Measurements from ENCODE around the gene CORO2A. TPM values are rescaled to one million over a fixed set of nuclear protein-coding genes. Genes with fewer than 3 reads are reported as not detected.
A peak's percentile ranks its signal among the peaks of the same experiment; 100 is the strongest.

Gene CORO2A
- total RNA-seq, 5 donors from 2014 or later (not counting 1 experiment from before 2014, with no cell fraction given) = 9.1 to 12.4 (median 10.8) TPM

DNA sequence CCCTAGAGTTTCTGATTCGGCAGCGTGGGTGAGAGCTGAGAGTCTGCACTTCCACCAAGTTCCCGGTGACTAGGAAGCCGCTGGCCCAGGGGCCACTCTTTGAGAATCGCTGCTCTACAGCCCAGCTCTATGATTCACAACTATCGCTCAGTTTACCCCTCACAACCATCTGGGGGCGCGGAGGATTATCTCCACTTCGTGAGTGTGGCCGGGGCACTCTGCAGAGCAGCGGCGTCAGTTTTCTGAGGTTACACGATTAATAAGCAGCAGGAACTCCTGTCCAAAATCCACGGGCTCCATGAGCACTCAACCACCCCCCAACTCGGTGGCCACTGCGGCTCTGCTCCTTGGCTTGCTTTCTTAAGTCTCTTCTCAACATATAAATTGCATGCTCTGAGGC lies 19.3 kb downstream of the CORO2A start:
- CTCF ChIA-PET = interaction anchor here in 1 of 2 donors (0.9 kb wide), 1 partner anchor 33 kb away, joined by 3 read pairs; no protein-coding TSS in a partner anchor
- H3K27ac Mint-ChIP-seq = peak overlapping the region in 1 of 2 donors; percentile 56

DNA sequence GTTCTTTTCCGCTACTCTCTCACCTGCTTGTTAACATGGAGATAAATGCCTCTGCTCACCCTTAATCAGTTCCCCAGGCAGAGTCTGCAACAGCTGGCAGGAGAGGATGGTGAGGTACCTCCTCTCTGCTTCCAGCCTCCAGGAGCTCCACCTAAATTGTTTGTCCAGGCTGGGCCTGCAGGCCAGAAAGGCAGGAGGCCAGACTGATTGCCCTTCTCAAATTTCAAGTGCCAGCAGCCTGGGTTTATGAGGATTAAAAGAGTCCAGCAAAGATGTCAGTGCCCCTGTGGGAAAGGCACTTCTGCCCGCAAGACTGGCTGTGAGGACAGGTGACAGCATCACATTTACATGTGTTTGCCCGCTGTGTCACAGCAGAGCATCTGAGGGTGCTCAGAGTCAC lies 19.8 kb downstream of the CORO2A start:
- no peak overlapping the region for H3K4me3 ChIP-seq (ENCODE audit: control insufficient read depth in 1 of 2, extremely low read depth in 1 of 2, low read length in 1 of 2)
- ATAC-seq (replicated peaks in 1 of 4) = no peak
- POLR2A ChIA-PET = no interaction called here
- peaks cover 43 to 60% (median 59%) of the 10 kb centered on the region in 3 donors for H3K4me1 Mint-ChIP-seq
- no peak overlapping the region for H3K27ac ChIP-seq (ENCODE audit: low read length)
- peak overlapping the region in 1 of 2 donors; percentile 34 for H3K27ac Mint-ChIP-seq
- 96% methylated on average over 2 of the region's 3 CpGs for WGBS (ENCODE audit: insufficient coverage)
- no peak for DNase-seq
- H3K4me1 ChIP-seq (ENCODE audit: control insufficient read depth in 1 of 2, extremely low read depth in 1 of 2, insufficient read depth in 2 of 2, low read length in 2 of 2) = peaks cover 0 to 28% of the 10 kb centered on the region in 2 experiments
- H3K9me3 Mint-ChIP-seq = no peaks in the 10 kb centered on the region
- no peaks in the 10 kb centered on the region for H3K27me3 Mint-ChIP-seq
- no peaks in the 10 kb centered on the region for H3K27me3 ChIP-seq (replicated peaks in 1 of 2; ENCODE audit: control insufficient read depth in 2 of 2, extremely low read depth in 1 of 2, insufficient read depth in 2 of 2, low read length in 1 of 2)
- peaks cover 0 to 6% of the 10 kb centered on the region in 2 donors for H3K36me3 ChIP-seq (ENCODE audit: control insufficient read depth in 2 of 2, extremely low read depth in 1 of 2, insufficient read depth in 1 of 2, low read length in 1 of 2)
- no peaks in the 10 kb centered on the region for H3K9me3 ChIP-seq
- H3K36me3 Mint-ChIP-seq = peaks cover 4% of the 10 kb centered on the region
- CTCF ChIA-PET = no interaction called here
- no peak overlapping the region for H3K4me3 Mint-ChIP-seq

More for the DNA sequence above, 19.3 kb downstream of the CORO2A start:
- Mint-ChIP-seq H3K36me3 (peaks cover 4% of the 10 kb centered on the region), H3K27me3 (no peaks in the 10 kb centered on the region), H3K4me1 (peaks cover 42 to 58% (median 57%) of the 10 kb centered on the region in 3 donors), H3K4me3 (no peak overlapping the region), H3K9me3 (no peaks in the 10 kb centered on the region)
- Histone ChIP-seq H3K9me3 (no peaks in the 10 kb centered on the region), H3K4me1 (ENCODE audit: control insufficient read depth in 1 of 2, extremely low read depth in 1 of 2, insufficient read depth in 2 of 2, low read length in 2 of 2) (peaks cover 0 to 28% of the 10 kb centered on the region in 2 experiments), H3K27ac (ENCODE audit: low read length) (no peak overlapping the region), H3K4me3 (ENCODE audit: control insufficient read depth in 1 of 2, extremely low read depth in 1 of 2, low read length in 1 of 2) (no peak overlapping the region), H3K36me3 (ENCODE audit: control insufficient read depth in 2 of 2, extremely low read depth in 1 of 2, insufficient read depth in 1 of 2, low read length in 1 of 2) (peaks cover 0 to 6% of the 10 kb centered on the region in 2 donors), H3K27me3 (replicated peaks in 1 of 2; ENCODE audit: control insufficient read depth in 2 of 2, extremely low read depth in 1 of 2, insufficient read depth in 2 of 2, low read length in 1 of 2) (no peaks in the 10 kb centered on the region)
- POLR2A ChIA-PET = no interaction called here
- DNase-seq (no peak), ATAC-seq (replicated peaks in 1 of 4) (no peak)
- WGBS (ENCODE audit: insufficient coverage) = 93% methylated on average over 13 of the region's 16 CpGs

DNA sequence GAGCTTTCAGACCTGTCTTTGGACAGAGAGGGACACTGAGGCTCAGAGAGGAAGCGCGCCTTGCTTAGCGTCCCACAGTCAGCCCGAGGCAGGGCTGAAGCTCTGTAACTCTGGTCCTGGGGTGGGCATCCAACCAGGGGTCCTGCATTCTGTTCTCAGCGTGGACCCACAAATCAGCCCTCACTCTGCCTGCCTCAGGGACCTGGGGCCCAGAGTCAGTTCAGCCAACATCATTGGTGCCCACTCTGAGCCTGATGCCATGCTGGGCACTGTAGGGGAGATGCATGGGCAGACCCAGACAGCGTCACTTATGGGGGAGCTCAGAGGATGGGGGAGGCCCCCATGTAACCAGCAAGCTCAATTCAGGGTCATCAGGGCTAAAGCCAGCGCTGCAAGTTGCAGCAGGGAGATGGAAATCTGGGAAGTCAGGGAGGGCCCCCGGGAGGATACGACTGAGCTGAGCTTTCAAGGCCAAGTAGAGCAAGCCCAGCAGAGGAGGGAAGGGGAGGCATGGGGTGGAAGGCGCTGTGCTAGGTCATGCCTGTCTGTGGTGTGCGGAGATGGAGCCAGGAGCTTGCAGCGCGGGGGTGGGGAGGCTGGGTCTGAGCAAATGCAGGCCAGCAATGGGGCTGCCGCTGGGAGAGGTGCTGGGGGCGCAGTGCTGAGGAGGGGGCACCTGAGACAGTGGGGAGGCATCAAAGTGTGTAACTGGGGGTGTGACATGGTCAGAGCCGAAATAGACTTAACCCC lies 21.1 kb downstream of the CORO2A start:
- DNase-seq = no peak
- peak overlapping the region; percentile 41 to 63 for H3K27ac Mint-ChIP-seq
- H3K4me1 Mint-ChIP-seq = peaks cover 42 to 62% (median 55%) of the 10 kb centered on the region in 3 donors

DNA sequence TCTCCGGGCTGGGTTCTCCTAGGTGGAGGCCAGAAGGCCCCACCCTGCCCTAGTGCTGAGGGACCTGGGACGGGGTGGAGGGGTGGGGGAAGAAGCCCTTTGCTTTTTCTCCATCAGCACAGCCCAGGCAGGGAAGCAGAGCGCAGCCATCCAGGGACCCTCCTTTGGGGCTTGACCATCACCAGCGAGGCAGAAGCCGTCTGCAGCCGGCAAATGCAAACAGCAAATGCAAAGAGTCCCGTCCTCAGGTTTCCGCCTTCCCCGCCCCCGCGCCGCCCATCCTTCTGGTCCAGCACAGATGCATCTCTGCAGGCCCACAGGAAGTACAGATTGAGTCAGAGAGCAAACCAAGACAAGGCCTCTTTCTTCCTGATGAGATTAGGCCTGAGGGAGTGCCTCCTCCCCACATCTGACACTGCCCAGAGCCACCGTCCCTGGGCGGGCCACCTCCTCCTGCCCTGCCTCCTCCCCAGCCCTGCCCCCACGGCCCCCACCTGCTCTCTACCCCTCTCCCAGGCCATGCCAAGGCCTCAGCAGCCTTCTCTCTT lies 23.4 kb downstream of the CORO2A start:
- H3K4me3 Mint-ChIP-seq = peak overlapping the region in 2 of 3 donors; percentile 39 to 49
- peaks cover 43 to 73% (median 68%) of the 10 kb centered on the region in 3 donors for H3K4me1 Mint-ChIP-seq

More for the DNA sequence above, 21.1 kb downstream of the CORO2A start:
- no peaks in the 10 kb centered on the region for H3K27me3 Mint-ChIP-seq
- H3K27me3 ChIP-seq (replicated peaks in 1 of 2; ENCODE audit: control insufficient read depth in 2 of 2, extremely low read depth in 1 of 2, insufficient read depth in 2 of 2, low read length in 1 of 2) = no peaks in the 10 kb centered on the region
- no peaks in the 10 kb centered on the region for H3K36me3 ChIP-seq (ENCODE audit: control insufficient read depth in 2 of 2, extremely low read depth in 1 of 2, insufficient read depth in 1 of 2, low read length in 1 of 2)
- H3K27ac ChIP-seq (ENCODE audit: low read length) = no peak overlapping the region
- H3K36me3 Mint-ChIP-seq = peaks cover 4% of the 10 kb centered on the region
- no peak for ATAC-seq (replicated peaks in 1 of 4)
- H3K9me3 ChIP-seq = no peaks in the 10 kb centered on the region
- ChIA-PET CTCF (no interaction called here), POLR2A (no interaction called here)
- WGBS (ENCODE audit: insufficient coverage) = 97% methylated on average over 16 of the region's 16 CpGs
- H3K9me3 Mint-ChIP-seq = no peaks in the 10 kb centered on the region
- no peak overlapping the region for H3K4me3 ChIP-seq (ENCODE audit: control insufficient read depth in 1 of 2, extremely low read depth in 1 of 2, low read length in 1 of 2)
- peaks cover 0 to 27% of the 10 kb centered on the region in 2 experiments for H3K4me1 ChIP-seq (ENCODE audit: control insufficient read depth in 1 of 2, extremely low read depth in 1 of 2, insufficient read depth in 2 of 2, low read length in 2 of 2)
- H3K4me3 Mint-ChIP-seq = no peak overlapping the region

DNA sequence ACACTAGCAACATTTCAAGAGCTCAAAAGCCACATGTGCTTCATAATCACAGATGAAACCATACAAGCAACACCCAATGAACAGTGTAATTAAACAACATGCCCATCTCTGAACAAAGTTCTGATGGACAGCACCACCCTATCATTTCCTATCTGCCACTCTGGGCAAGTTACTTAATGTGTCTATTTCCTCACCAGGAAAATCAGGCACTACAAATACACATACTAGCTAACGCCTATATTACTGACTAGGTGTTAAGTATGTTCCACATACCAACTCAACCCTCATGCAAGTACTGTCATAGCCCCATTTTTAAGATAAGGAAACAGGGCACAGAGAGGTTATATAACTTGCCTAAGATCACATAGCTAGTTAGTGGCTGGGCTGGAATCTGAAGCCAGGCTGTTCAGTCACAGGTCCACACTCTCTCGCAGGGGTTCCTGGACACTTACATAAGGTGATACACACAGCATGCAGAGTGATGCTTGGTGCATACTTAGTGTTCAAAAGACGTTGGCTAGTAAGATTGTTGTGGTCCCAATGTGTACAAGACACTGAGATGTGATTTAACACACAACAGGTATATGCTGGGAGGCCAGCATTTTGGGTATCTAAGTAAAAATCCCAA lies 24.2 kb downstream of the CORO2A start:
- Histone ChIP-seq H3K4me3 (ENCODE audit: control insufficient read depth in 1 of 2, extremely low read depth in 1 of 2, low read length in 1 of 2) (no peak overlapping the region), H3K4me1 (ENCODE audit: control insufficient read depth in 1 of 2, extremely low read depth in 1 of 2, insufficient read depth in 2 of 2, low read length in 2 of 2) (peaks cover 0 to 44% of the 10 kb centered on the region in 2 experiments), H3K9me3 (no peaks in the 10 kb centered on the region), H3K36me3 (ENCODE audit: control insufficient read depth in 2 of 2, extremely low read depth in 1 of 2, insufficient read depth in 1 of 2, low read length in 1 of 2) (no peaks in the 10 kb centered on the region), H3K27me3 (replicated peaks in 1 of 2; ENCODE audit: control insufficient read depth in 2 of 2, extremely low read depth in 1 of 2, insufficient read depth in 2 of 2, low read length in 1 of 2) (no peaks in the 10 kb centered on the region), H3K27ac (ENCODE audit: low read length) (peak overlapping the region; percentile 63)
- 71% methylated on average over 2 of the region's 3 CpGs for WGBS (ENCODE audit: insufficient coverage)
- Mint-ChIP-seq H3K4me1 (peaks cover 45 to 77% (median 69%) of the 10 kb centered on the region in 3 donors), H3K4me3 (no peak overlapping the region), H3K27ac (peak overlapping the region in 1 of 2 donors; percentile 52), H3K9me3 (no peaks in the 10 kb centered on the region), H3K27me3 (no peaks in the 10 kb centered on the region), H3K36me3 (no peaks in the 10 kb centered on the region)
- ChIA-PET CTCF (interaction anchor here in 1 of 2 donors (0.6 kb wide), 1 partner anchor 22 kb away, joined by 3 read pairs; no protein-coding TSS in a partner anchor), POLR2A (interaction anchor here in 1 of 2 donors (0.5 kb wide), 1 partner anchor 206 kb away, joined by 3 read pairs; no protein-coding TSS in a partner anchor)
- ATAC-seq (replicated peaks in 1 of 4) = no peak
- no peak for DNase-seq

More for the DNA sequence above, 23.4 kb downstream of the CORO2A start:
- ChIA-PET POLR2A (no interaction called here), CTCF (interaction anchor here in 1 of 2 donors (0.6 kb wide), 1 partner anchor 21 kb away, joined by 3 read pairs; no protein-coding TSS in a partner anchor)
- peak overlapping the region; percentile 90 for H3K27ac Mint-ChIP-seq
- Histone ChIP-seq H3K4me1 (ENCODE audit: control insufficient read depth in 1 of 2, extremely low read depth in 1 of 2, insufficient read depth in 2 of 2, low read length in 2 of 2) (peaks cover 0 to 36% of the 10 kb centered on the region in 2 experiments), H3K27ac (ENCODE audit: low read length) (peak overlapping the region; percentile 63), H3K9me3 (no peaks in the 10 kb centered on the region), H3K36me3 (ENCODE audit: control insufficient read depth in 2 of 2, extremely low read depth in 1 of 2, insufficient read depth in 1 of 2, low read length in 1 of 2) (no peaks in the 10 kb centered on the region), H3K27me3 (replicated peaks in 1 of 2; ENCODE audit: control insufficient read depth in 2 of 2, extremely low read depth in 1 of 2, insufficient read depth in 2 of 2, low read length in 1 of 2) (no peaks in the 10 kb centered on the region), H3K4me3 (ENCODE audit: control insufficient read depth in 1 of 2, extremely low read depth in 1 of 2, low read length in 1 of 2) (no peak overlapping the region)
- H3K9me3 Mint-ChIP-seq = no peaks in the 10 kb centered on the region
- H3K36me3 Mint-ChIP-seq = peaks cover 4% of the 10 kb centered on the region
- ATAC-seq (replicated peaks in 1 of 4) (peak; percentile 52 to 89 (median 82)), DNase-seq (peak in 22 of 35 experiments; percentile 6 to 45 (median 22))
- WGBS (ENCODE audit: insufficient coverage) = 26% methylated on average over 12 of the region's 15 CpGs
- H3K27me3 Mint-ChIP-seq = no peaks in the 10 kb centered on the region

- no peaks in the 10 kb centered on the region for H3K9me3 Mint-ChIP-seq
- peaks cover 39 to 63% (median 60%) of the 10 kb centered on the region in 3 donors for H3K4me1 Mint-ChIP-seq
Observed at GRCh38 chr9:98164912-98165311, 27.5 kb downstream of the CORO2A start.

More at GRCh38 chr9:98164912-98165311, 27.5 kb downstream of the CORO2A start:
- DNase-seq (no peak), ATAC-seq (replicated peaks in 1 of 4) (no peak)
- POLR2A ChIA-PET = no interaction called here
- CTCF ChIA-PET = no interaction called here
- Histone ChIP-seq H3K27ac (ENCODE audit: low read length) (no peak overlapping the region), H3K36me3 (ENCODE audit: control insufficient read depth in 2 of 2, extremely low read depth in 1 of 2, insufficient read depth in 1 of 2, low read length in 1 of 2) (no peaks in the 10 kb centered on the region), H3K4me3 (ENCODE audit: control insufficient read depth in 1 of 2, extremely low read depth in 1 of 2, low read length in 1 of 2) (no peak overlapping the region), H3K27me3 (replicated peaks in 1 of 2; ENCODE audit: control insufficient read depth in 2 of 2, extremely low read depth in 1 of 2, insufficient read depth in 2 of 2, low read length in 1 of 2) (no peaks in the 10 kb centered on the region), H3K4me1 (ENCODE audit: control insufficient read depth in 1 of 2, extremely low read depth in 1 of 2, insufficient read depth in 2 of 2, low read length in 2 of 2) (peaks cover 0 to 36% of the 10 kb centered on the region in 2 experiments), H3K9me3 (no peaks in the 10 kb centered on the region)
- WGBS (ENCODE audit: insufficient coverage) = 67% methylated on average over 2 of the region's 7 CpGs
- Mint-ChIP-seq H3K36me3 (no peaks in the 10 kb centered on the region), H3K4me3 (no peak overlapping the region), H3K27me3 (no peaks in the 10 kb centered on the region), H3K27ac (peak overlapping the region in 1 of 2 donors; percentile 70)
